Anterior cingulate cortex (tissue), 58 donors: ENCODE measurements around the gene HAS3.
A peak's percentile ranks its signal among the peaks of the same experiment; 100 is the strongest.
"Not testable (repeated sequence)": the region's sequence is repeated elsewhere in the genome, so short reads cannot be mapped to it uniquely, and the experiment has no call there.

ENCODE experiments used
- DNase-seq, 58 donors: peaks; one replicate each; lab custom pipeline; 2025; lab: John Stamatoyannopoulos, UW

Gene HAS3

DNA sequence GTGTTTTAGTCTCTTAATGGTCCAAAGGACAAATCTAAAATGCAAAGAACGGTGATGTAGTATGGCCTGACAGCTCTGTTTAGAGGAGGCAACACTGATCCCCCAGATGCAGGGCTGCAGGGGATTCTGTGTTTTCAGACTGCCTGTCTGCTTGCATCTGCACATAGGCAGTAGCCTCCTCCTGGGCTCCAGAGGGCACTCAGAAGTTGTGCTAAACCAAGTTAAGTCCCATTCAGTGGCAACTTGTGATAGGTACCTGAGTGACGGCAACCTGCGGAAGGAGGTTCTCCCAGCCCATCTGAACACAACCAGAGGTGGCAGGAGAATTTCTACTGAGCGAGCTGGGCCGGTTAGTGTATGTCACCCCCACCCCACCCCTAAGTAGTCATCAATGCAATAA lies 9.9 kb downstream of the HAS3 start:
- DNase-seq, result no peak

DNA sequence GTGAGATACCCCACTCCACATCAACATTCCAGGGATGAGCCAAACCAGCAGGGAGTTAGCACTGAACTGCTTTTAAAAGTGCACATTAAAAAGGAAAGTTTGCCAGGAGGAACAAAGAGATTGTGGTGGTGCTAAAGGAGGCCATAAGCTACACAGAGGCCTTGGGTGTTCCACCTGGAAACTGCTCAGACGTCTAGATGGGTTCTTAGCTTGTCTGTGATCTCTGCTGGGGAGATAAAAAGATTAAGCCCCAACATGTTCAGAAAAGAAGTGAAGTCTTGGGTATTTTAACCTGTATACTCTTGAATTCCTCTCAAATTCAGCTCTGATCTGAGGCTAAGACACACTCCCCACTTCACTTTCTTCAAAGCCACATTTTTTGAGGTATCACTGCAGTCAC lies 10.4 kb downstream of the HAS3 start:
- DNase-seq, result no peak

DNA sequence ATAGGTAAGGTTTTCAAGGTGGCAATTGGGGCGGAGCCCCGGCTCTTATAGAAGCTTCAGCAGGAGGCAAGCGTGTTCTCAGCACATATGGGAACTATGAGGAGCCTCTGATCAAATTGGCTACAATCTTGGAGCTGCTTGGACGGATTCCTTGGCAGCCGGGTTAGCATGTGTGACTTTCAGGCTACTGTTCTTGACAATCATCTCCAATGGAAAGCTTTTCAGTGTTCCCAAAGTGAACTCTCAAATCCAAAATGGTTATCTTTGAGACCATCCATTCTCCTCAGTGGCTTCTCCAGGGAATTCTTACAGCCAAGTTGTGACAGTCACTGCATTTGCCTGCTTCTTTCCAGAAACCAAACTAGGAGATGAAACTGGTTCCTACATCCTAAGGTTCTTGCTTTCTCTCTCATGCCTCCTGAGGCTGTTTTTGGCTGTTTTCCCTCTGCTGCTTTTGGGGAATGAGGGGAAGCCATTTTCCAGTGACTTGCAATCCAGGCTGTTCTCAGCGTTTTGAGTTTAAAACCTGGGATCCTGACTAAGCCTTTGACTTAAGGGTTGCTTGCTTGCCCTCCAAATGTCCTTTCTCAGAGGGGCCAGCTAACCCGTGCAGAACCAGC lies 10.9 kb downstream of the HAS3 start:
- DNase-seq, result no peak

DNA sequence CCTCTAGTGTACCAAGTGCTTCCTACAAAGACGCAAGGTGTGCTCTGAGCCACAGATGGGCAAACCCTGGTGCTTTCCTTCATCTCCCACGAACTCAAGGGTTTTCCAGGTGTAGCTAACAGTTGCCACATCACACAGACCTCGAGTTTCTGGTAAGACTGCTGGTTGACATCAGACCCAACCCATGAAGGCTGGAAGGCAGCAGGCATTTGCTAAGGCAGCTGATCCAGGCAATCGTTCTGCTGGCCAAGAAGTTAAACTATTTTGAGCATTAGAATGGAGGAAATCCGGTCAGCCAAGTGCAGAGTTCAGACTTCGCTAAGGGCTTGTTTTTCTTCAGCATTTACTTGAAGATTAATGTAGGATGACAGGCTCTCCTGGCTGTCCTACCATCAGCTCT lies 11.5 kb downstream of the HAS3 start:
- DNase-seq, result no peak

DNA sequence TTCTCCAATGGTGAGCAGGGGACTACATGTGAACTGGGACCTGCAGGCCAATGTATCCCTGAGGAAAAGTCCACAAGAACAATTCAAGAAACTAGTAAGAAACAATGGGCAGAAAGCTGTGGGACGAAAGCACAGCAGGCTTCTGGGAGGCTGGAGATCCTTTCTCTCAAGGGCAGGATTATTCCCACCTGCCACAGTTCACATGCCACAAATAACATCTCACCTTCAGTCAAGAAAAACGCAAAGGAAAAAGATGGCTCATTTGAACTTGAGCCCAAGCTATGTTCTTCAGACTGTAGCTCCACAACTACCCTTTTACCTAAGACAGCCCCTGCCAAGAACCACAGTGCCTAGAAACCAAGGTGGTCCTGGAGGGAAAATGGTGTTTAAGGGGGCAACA lies 13.0 kb downstream of the HAS3 start:
- DNase-seq, result no peak

DNA sequence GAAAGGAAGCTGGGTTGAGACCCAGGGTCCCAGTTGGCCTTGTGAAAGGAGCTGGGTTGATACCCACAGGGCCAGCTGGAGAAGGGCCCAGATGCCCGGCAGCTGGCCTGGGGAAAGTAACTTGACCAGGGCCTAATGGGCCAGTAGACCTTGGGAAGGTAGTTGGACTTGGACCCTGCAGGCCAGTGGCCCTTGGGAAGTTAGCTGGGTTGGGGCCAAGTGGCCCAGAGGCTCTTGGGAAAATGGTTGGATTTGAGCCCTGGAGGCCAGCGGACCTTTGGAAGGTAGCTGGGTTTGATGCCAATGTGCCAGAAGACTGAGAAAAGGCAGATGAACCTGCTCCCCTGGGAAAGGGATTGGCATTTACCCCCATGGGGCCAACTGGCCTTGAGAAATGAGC lies 13.5 kb downstream of the HAS3 start:
- DNase-seq, result no peak

DNA sequence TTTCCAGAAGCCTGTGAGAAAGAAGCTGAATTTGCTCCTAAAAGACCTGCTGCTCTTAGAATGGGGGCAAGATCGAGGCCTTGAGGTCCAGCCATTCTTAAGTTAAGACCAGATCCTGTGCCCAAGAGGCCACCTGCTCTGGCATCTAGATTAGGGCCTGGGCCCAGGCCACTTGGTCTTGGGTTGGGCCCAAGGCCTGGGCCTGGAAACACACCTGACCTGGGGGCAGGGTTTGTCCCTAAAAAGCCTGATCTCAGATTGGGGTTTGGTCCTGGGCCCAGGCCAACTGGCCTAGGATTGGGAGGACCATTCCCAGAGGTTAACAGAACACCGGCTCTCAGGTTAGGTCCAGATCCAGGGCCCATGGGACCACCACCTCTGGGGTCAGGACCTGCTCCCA lies 14.1 kb downstream of the HAS3 start:
- no peak for DNase-seq

DNA sequence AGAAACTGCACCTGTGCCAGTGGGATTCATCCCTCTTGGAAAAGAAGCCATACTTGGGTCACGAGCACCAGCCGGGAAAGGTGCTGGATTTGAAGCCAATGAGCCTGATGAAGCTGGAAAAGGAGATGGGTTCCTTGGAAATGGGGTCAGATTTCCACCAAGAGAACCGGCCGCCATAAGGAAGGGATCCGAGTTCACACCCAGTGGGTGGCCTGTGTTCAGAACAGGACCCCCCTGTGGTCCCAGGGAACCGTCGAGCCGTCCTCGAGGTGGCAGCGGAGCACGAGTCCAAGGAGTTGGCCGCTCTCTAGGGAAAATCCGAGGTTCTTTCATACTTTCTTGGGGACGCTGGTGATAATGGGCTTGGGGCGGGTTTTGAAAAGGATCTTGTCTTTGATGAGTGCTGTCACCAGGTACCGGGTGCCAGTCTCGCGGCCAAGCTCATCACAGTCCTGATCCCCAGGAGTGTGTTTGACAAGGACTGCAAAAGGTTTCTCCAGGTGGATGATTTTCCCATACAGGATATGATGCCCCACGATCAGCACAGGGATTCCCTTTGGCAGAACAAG lies 14.7 kb downstream of the HAS3 start:
- DNase-seq, result no peak

DNA sequence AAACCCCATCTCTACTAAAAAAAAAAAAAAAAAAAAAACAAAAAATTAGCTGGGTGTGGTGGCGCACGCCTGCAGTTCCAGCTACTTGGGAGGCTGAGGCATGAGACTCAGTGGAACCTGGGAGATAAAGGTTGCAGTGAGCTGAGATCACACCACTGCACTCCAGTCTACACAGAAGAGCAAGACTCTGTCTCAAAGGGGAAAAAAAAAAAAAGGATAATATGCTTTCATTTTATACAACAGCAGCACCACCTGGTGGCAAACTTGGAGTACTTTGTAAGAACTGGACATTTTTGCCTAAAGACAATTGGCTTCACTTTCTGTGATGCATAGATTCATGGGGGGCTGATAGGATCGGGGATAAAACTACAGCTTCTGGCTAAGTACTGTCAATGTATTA lies 18.5 kb downstream of the HAS3 start:
- peak in 14 of 58 donors; percentile 5 to 52 (median 18) for DNase-seq

DNA sequence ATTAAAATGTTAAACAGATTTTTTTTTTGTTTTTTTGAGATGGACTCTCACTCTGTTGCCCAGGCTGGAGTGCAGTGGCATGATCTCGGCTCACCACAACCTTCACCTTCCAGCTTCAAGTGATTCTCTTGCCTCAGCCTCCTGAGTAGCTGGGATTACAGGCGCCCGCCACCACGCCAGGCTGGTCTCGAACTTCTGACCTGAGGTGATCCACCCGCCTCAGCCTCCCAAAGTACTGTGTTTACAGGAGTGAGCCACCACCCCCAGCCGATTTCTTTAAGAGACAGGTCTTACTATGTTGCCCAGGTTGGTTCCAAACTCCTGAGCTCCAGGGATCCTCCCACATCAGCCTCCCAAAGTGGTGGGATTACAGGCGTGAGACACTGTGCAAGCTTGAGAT lies 19.0 kb downstream of the HAS3 start:
- DNase-seq, result not testable (repeated sequence)

DNA sequence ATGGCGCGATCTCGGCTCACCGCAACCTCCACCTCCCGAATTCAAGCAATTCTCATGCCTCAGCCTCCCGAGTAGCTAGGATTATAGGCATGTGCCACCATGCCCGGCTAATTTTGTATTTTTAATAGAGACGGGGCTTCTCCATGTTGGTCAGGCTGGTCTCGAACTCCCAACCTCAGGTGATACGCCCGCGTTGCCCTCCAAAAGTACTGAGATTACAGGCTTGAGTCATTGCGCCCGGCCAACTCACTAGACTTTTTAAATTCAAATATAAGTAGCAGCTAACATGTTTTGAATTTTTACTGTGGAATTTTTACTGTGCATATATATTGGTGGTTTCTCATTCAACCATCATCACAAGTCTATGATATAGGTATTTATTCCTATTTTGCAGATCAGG lies 19.5 kb downstream of the HAS3 start:
- not testable (repeated sequence) for DNase-seq

DNA sequence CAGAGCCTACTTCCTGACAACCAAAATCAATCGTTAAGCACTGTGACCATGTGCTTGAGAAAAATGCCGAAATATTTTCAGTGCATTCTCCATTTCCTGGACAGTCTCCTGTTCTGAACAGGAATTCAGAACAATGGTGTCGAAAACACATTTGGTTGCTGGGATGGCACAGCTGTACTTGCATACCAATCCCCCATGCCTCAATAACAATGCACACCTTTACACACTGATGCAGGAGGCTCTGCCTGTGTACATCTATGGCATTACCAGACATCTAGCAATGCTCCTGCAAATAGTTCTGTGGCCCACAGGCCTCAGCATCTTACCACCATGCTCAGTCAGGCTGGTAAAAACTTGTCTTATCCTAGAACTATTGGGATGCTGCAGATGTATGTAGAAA lies 20.8 kb downstream of the HAS3 start:
- no peak for DNase-seq

DNA sequence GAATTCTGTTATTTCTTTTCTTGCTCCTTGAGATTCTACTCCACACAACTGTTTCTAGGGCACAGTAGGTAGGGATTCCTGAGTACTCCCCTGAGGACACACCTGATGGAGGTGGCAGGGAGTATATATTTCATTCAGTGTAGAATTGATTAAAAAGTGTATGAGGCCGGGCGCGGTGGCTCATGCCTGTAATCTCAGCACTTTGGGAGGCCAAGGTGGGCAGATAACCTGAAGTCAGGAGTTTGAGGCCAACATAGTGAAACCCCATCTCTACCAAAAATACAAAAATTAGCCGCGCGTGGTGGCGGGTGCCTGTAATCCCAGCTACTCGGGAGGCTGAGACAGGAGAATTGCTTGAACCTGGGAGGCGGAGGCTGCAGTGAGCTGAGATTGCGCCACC lies 21.3 kb downstream of the HAS3 start:
- not testable (repeated sequence) for DNase-seq

DNA sequence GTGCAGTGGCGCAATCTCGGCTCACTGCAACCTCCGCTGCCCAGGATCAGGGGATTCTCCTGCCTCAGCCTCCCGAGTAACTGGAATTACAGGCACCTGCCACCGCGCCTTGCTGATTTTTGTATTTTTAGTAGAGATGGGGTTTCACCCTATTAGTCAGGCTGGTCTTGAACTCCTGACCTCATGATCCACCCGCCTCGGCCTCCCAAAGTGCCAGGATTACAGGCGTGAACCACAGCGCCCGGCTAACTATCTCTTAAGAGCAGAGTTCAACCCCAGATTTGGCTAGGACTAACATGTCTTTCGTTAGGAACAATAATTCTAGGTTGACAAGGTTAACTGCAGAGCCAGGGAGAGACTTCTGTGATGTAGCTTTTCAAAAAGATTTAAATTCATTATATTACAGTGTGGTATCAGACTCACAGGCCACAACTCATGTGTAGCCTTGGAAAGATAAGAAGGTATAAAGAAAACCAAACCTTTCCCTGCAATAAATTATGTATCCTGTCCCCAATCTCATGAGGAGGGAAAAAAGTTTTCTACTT lies 22.6 kb downstream of the HAS3 start:
- DNase-seq, result no peak

DNA sequence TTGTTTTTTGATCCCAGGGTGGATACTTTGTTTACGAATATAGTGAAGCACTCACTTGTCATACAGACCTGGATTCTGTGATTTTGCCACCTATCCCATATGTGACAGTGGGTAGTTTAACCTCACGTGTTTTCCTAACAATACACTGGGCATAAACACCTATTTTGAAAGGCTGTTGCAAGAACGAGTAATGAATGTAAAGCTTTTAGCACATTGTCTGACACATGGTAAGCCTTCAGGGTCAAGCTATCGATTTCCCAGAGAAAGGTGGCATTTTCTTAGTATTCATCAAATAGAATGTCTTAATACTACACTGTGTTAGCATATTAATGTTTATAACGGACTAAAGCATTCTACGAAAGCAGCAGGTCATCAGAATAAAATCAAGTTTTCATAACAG lies 25.0 kb downstream of the HAS3 start:
- no peak for DNase-seq

DNA sequence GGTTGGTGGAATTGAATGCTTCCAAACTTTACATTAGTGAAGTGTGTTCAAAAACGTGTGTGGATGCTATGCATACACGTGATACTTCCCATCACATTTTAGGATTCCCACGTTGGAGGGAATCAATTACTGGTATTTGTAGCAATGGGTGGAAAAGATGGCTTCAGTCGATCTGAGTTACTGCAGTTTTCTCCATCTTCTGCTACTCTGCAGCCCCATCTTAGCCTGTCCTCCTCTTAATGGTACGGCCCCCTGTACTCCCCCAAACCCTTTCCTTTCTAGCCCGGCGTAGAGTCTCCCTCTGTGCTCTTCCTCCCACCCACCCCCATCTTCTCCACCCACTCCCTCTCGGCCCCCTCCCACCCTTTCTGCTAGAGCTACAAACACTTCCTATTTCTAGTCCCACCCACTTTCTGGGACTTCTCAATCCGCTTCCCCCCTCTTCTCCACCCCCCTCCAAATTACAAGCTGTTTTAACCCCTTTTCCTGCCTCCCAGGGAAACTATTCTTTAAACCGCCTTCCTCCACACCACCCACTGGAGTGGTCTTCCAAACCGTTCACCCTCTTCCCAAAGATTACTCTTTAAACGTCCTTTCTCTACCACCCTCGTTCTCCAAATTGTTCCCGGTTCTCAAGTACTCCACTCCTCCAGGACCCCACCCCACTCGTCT lies 25.9 kb downstream of the HAS3 start:
- DNase-seq, result peak in 2 of 58 donors; percentile 12 to 27

DNA sequence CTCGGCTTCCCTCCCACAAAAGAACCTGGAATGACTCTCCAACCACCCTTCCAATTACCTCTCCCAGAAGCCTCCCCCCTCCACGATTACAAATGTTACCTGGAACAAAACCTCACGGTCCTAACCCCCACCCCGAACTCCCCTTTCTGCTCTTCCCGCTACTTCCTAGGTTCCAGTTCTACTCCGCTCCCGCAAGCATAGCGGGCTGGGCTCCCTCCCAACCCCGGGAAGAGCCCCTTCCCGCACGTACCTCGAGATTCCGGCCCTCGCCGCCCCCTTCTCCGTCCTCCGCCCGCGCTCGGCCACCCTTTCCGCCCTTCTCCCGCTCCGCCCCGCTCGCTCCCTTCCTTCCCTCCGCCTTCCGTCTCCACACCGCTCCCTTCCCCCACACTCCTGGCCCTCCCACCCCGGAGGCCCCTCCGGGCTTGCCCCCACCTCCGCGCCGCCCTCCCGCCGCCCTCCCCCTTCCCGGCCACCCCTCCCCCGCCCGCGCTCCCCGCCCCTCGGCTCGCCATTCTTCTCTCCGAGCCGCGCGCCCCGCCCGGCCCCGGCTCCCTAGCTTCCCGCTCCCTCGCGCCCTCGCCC lies 26.5 kb downstream of the HAS3 start:
- DNase-seq, result peak in 40 of 58 donors; percentile 29 to 81 (median 63)

DNA sequence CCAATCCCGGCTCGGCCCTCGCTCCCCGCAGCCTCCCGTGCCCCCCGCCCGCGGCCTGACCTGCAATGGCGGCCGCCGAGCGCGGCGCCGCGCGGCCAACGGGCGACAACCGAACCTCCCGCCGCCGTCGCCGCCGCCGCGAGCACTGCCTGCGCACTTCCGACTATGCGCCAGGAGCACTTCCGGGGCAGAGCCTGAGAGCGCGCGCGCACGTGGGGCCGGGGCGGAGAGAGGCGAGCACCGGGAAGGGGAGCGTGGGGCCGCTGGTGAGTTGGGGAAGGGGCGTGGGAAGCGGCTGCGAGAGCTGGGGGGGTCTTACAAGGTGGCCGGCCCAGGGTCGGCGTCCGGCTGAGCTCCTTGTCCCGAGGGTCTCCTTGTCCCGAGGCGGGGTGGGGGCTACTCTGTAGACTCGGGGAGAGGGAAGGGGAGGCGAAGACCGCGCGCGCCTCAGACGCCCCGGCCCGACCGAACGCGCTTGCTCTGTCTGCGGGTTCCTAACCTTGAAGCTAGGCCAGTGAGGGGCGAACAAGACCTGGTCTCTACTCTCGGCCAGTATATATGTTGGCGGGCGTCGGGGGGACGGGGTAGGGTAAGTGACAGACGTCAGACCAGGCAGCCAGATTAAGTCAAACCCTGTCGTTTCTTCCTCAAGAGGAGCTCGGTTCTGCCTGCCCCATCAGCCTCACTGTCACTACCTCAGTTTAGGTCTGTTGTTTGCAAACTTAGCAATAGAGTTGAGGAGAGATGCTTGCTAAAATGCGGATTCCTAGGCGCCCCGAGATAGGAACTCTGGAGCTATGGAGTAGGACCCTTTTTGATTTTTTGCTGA lies 27.2 kb downstream of the HAS3 start, which contains the start of the genes CHTF8 and UTP4:
CHTF8 (minus strand) TSS at position 165 of the 829 bp plus-strand sequence. CDS start 11,130 bp downstream, outside the sequence.
UTP4 (plus strand) TSS at position 226 of the 829 bp plus-strand sequence. CDS start 811 bp downstream, outside the sequence.
- peak; percentile 27 to 87 (median 76) for DNase-seq

DNA sequence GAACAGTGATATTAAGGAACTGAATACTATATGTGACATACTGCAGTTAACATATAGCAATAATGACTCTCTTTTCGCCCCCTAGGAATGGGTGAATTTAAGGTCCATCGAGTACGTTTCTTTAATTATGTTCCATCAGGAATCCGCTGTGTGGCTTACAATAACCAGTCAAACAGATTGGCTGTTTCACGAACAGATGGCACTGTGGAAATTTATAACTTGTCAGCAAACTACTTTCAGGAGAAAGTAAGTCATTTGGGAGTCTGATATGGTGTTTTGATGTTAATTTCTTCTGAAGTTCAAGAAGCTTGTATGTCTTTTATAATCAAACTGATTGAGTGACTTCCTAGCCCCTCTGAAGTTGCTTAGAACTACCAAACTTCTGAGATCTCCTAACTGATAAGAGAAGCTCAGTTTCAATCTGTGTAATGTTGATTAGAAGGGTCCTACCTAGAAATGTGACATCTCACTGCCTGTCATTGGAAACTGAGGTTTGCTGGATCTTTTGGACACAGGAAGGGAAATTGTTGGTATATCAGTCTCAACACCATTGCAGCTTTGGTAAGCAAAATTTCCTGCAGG lies 28.0 kb downstream of the HAS3 start:
- no peak for DNase-seq

DNA sequence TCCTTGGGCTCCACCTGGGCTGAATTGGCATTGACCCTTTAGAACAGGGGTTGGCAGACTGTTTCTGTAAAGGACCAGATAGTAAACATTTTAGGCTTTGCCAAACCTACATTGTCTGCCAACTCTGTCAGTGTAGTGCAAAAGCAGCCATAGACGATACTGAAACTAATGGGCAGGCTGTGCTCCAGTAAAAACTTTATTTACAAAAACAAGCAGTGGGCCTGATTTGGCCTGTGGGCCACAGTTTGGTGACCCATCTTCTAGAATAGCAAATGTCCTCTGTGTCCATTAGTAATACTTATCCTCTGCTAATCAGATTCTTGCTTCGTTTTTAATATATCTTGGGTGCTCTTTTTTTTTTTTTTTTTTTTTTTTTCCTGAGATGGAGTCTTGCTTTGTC lies 33.2 kb downstream of the HAS3 start:
- no peak for DNase-seq
